ENCODE results near the gene HERC4. TPM values are rescaled to one million over a fixed set of nuclear protein-coding genes. Genes with fewer than 3 reads are reported as not detected.

HERC4 gene
- polyA plus RNA-seq: 10 to 100 TPM; 13.5 to 40.5 (median 30.7) TPM
- long read RNA-seq, donor 1, transcript HERC4-211 (4 exons, 3,385 nt): major isoform, 6 of 40 reads
- long read RNA-seq, donor 1, partial matches to known transcripts: 32 of 40 reads
- long read RNA-seq, donor 1, other reads (novel, unspliced or antisense): 0 of 40 reads
- long read RNA-seq, donor 2, partial matches to known transcripts: 0 of 1 reads
- long read RNA-seq, donor 2, other reads (novel, unspliced or antisense): 0 of 1 reads
- long read RNA-seq, donor 3, partial matches to known transcripts: 16 of 17 reads
- long read RNA-seq, donor 3, other reads (novel, unspliced or antisense): 0 of 17 reads
- long read RNA-seq, donor 4: 0 reads
- long read RNA-seq, donor 5, partial matches to known transcripts: 0 of 2 reads
- long read RNA-seq, donor 5, other reads (novel, unspliced or antisense): 0 of 2 reads
- long read RNA-seq, donor 6, full-length matches to known transcripts: 5 of 5 reads
- long read RNA-seq, donor 6, partial matches to known transcripts: 0 of 5 reads
- long read RNA-seq, donor 6, other reads (novel, unspliced or antisense): 0 of 5 reads
- long read RNA-seq, donor 7: 0 reads
- long read RNA-seq, donor 8: 0 reads
- long read RNA-seq, donor 9, partial matches to known transcripts: 0 of 1 reads
- long read RNA-seq, donor 9, other reads (novel, unspliced or antisense): 0 of 1 reads
- long read RNA-seq, donor 10, full-length matches to known transcripts: 6 of 6 reads
- long read RNA-seq, donor 10, partial matches to known transcripts: 0 of 6 reads
- long read RNA-seq, donor 10, other reads (novel, unspliced or antisense): 0 of 6 reads

- WGBS, 3 donors: 0 to 1% (median 0%) methylated on average over 33 to 64 of the region's 64 CpGs
- Histone ChIP-seq H3K9me3 (ENCODE audit: control insufficient read depth in 2 of 2, insufficient read depth in 1 of 2, low read depth in 1 of 2, low read length in 1 of 2) (no peaks in the 10 kb centered on the region), H3K4me3 (ENCODE audit: low read depth in 1 of 3, low read length in 3 of 3) (peak within 1 kb of the TSS; percentile 67 to 94 (median 85)), H3K27ac (ENCODE audit: low read depth in 1 of 3, low read length in 2 of 3) (peak within 1 kb of the TSS; percentile 89 to 100 (median 94)), H3K36me3 (ENCODE audit: control insufficient read depth in 3 of 3, insufficient read depth in 2 of 3, low read depth in 1 of 3, low read length in 3 of 3) (peaks cover 0 to 3% (median 0%) of the 10 kb centered on the region in 3 donors), H3K27me3 (ENCODE audit: control insufficient read depth in 3 of 3, insufficient read depth in 3 of 3, low read length in 3 of 3) (no peaks in the 10 kb centered on the region), H3K4me1 (ENCODE audit: control insufficient read depth in 3 of 3, insufficient read depth in 2 of 3, low read depth in 1 of 3, low read length in 2 of 3) (peaks cover 0 to 10% (median 3%) of the 10 kb centered on the region in 3 donors)
- DNase-seq: peak; percentile 91 to 96
- no peak for FAIRE-seq
Measured at GRCh38 chr10:68074775-68075549, at the start of gene HERC4. Gene HERC4, minus strand, starts transcription at chr10:68075283. Its CDS starts 2,175 bp downstream, at chr10:68073108.

GRCh38 chr10:68124718-68125117, 49.6 kb upstream of the HERC4 start:
- no peak overlapping the region for H3K4me3 ChIP-seq (ENCODE audit: low read depth in 1 of 3, low read length in 3 of 3)
- no peak for FAIRE-seq
- H3K9me3 ChIP-seq (ENCODE audit: control insufficient read depth in 2 of 2, insufficient read depth in 1 of 2, low read depth in 1 of 2, low read length in 1 of 2): no peaks in the 10 kb centered on the region
- H3K36me3 ChIP-seq (ENCODE audit: control insufficient read depth in 3 of 3, insufficient read depth in 2 of 3, low read depth in 1 of 3, low read length in 3 of 3): no peaks in the 10 kb centered on the region
- 78 to 90% (median 80%) methylated on average over 3 of the region's 3 CpGs for WGBS, 3 donors
- peaks cover 0 to 4% (median 0%) of the 10 kb centered on the region in 3 donors for H3K4me1 ChIP-seq (ENCODE audit: control insufficient read depth in 3 of 3, insufficient read depth in 2 of 3, low read depth in 1 of 3, low read length in 2 of 3)
- no peaks in the 10 kb centered on the region for H3K27me3 ChIP-seq (ENCODE audit: control insufficient read depth in 3 of 3, insufficient read depth in 3 of 3, low read length in 3 of 3)
- H3K27ac ChIP-seq (ENCODE audit: low read depth in 1 of 3, low read length in 2 of 3): no peak overlapping the region
- no peak for DNase-seq

- FAIRE-seq: no peak
- 70 to 89% (median 86%) methylated on average over 9 of the region's 9 CpGs for WGBS, 3 donors
- H3K27me3 ChIP-seq (ENCODE audit: control insufficient read depth in 3 of 3, insufficient read depth in 3 of 3, low read length in 3 of 3): no peaks in the 10 kb centered on the region
- H3K4me3 ChIP-seq (ENCODE audit: low read depth in 1 of 3, low read length in 3 of 3): no peak overlapping the region
- H3K9me3 ChIP-seq (ENCODE audit: control insufficient read depth in 2 of 2, insufficient read depth in 1 of 2, low read depth in 1 of 2, low read length in 1 of 2): no peaks in the 10 kb centered on the region
- no peak for DNase-seq
- peaks cover 0 to 4% (median 0%) of the 10 kb centered on the region in 3 donors for H3K4me1 ChIP-seq (ENCODE audit: control insufficient read depth in 3 of 3, insufficient read depth in 2 of 3, low read depth in 1 of 3, low read length in 2 of 3)
- no peak overlapping the region for H3K27ac ChIP-seq (ENCODE audit: low read depth in 1 of 3, low read length in 2 of 3)
- H3K36me3 ChIP-seq (ENCODE audit: control insufficient read depth in 3 of 3, insufficient read depth in 2 of 3, low read depth in 1 of 3, low read length in 3 of 3): no peaks in the 10 kb centered on the region
Measured at GRCh38 chr10:68121852-68122251, 46.8 kb upstream of the HERC4 start.

- Histone ChIP-seq H3K4me1 (ENCODE audit: control insufficient read depth in 3 of 3, insufficient read depth in 2 of 3, low read depth in 1 of 3, low read length in 2 of 3) (peaks cover 0 to under 1% (median 0%) of the 10 kb centered on the region in 3 donors), H3K27me3 (ENCODE audit: control insufficient read depth in 3 of 3, insufficient read depth in 3 of 3, low read length in 3 of 3) (no peaks in the 10 kb centered on the region), H3K4me3 (ENCODE audit: low read depth in 1 of 3, low read length in 3 of 3) (no peak overlapping the region), H3K9me3 (ENCODE audit: control insufficient read depth in 2 of 2, insufficient read depth in 1 of 2, low read depth in 1 of 2, low read length in 1 of 2) (no peaks in the 10 kb centered on the region), H3K36me3 (ENCODE audit: control insufficient read depth in 3 of 3, insufficient read depth in 2 of 3, low read depth in 1 of 3, low read length in 3 of 3) (no peaks in the 10 kb centered on the region), H3K27ac (ENCODE audit: low read depth in 1 of 3, low read length in 2 of 3) (no peak overlapping the region)
- DNase-seq (no peak), FAIRE-seq (no peak)
- WGBS, 3 donors: 77 to 86% (median 79%) methylated on average over 15 of the region's 15 CpGs
Measured at GRCh38 chr10:68121020-68121743, 46.1 kb upstream of the HERC4 start.

GRCh38 chr10:68118657-68119056, 43.6 kb upstream of the HERC4 start:
- H3K36me3 ChIP-seq (ENCODE audit: control insufficient read depth in 3 of 3, insufficient read depth in 2 of 3, low read depth in 1 of 3, low read length in 3 of 3): no peaks in the 10 kb centered on the region
- FAIRE-seq: no peak
- H3K27ac ChIP-seq (ENCODE audit: low read depth in 1 of 3, low read length in 2 of 3): no peak overlapping the region
- no peaks in the 10 kb centered on the region for H3K27me3 ChIP-seq (ENCODE audit: control insufficient read depth in 3 of 3, insufficient read depth in 3 of 3, low read length in 3 of 3)
- no peak overlapping the region for H3K4me3 ChIP-seq (ENCODE audit: low read depth in 1 of 3, low read length in 3 of 3)
- WGBS, 3 donors: 73 to 83% (median 76%) methylated on average over 3 of the region's 3 CpGs
- DNase-seq: no peak
- no peaks in the 10 kb centered on the region for H3K9me3 ChIP-seq (ENCODE audit: control insufficient read depth in 2 of 2, insufficient read depth in 1 of 2, low read depth in 1 of 2, low read length in 1 of 2)
- H3K4me1 ChIP-seq (ENCODE audit: control insufficient read depth in 3 of 3, insufficient read depth in 2 of 3, low read depth in 1 of 3, low read length in 2 of 3): no peaks in the 10 kb centered on the region

- FAIRE-seq (no peak), DNase-seq (no peak)
- Histone ChIP-seq H3K27me3 (ENCODE audit: control insufficient read depth in 3 of 3, insufficient read depth in 3 of 3, low read length in 3 of 3) (no peaks in the 10 kb centered on the region), H3K36me3 (ENCODE audit: control insufficient read depth in 3 of 3, insufficient read depth in 2 of 3, low read depth in 1 of 3, low read length in 3 of 3) (no peaks in the 10 kb centered on the region), H3K9me3 (ENCODE audit: control insufficient read depth in 2 of 2, insufficient read depth in 1 of 2, low read depth in 1 of 2, low read length in 1 of 2) (no peaks in the 10 kb centered on the region), H3K4me3 (ENCODE audit: low read depth in 1 of 3, low read length in 3 of 3) (no peak overlapping the region), H3K4me1 (ENCODE audit: control insufficient read depth in 3 of 3, insufficient read depth in 2 of 3, low read depth in 1 of 3, low read length in 2 of 3) (no peaks in the 10 kb centered on the region), H3K27ac (ENCODE audit: low read depth in 1 of 3, low read length in 2 of 3) (no peak overlapping the region)
- 90 to 100% (median 91%) methylated on average over 1 of the region's 1 CpG for WGBS, 3 donors
Measured at GRCh38 chr10:68112837-68113236, 37.8 kb upstream of the HERC4 start.

GRCh38 chr10:68111584-68111983, 36.5 kb upstream of the HERC4 start:
- DNase-seq: no peak
- 82 to 96% (median 89%) methylated on average over 2 of the region's 2 CpGs for WGBS, 3 donors
- no peak for FAIRE-seq

More at GRCh38 chr10:68111584-68111983, 36.5 kb upstream of the HERC4 start:
- Histone ChIP-seq H3K27ac (ENCODE audit: low read depth in 1 of 3, low read length in 2 of 3) (no peak overlapping the region), H3K4me1 (ENCODE audit: control insufficient read depth in 3 of 3, insufficient read depth in 2 of 3, low read depth in 1 of 3, low read length in 2 of 3) (no peaks in the 10 kb centered on the region), H3K4me3 (ENCODE audit: low read depth in 1 of 3, low read length in 3 of 3) (no peak overlapping the region), H3K36me3 (ENCODE audit: control insufficient read depth in 3 of 3, insufficient read depth in 2 of 3, low read depth in 1 of 3, low read length in 3 of 3) (no peaks in the 10 kb centered on the region), H3K9me3 (ENCODE audit: control insufficient read depth in 2 of 2, insufficient read depth in 1 of 2, low read depth in 1 of 2, low read length in 1 of 2) (no peaks in the 10 kb centered on the region), H3K27me3 (ENCODE audit: control insufficient read depth in 3 of 3, insufficient read depth in 3 of 3, low read length in 3 of 3) (no peaks in the 10 kb centered on the region)
